GM12873 (cell line): ENCODE data around the gene ZNF3.

Experiments
- CTCF ChIP-seq: IDR thresholded peaks from 2 replicates; pipeline ENCODE4 v1.5.1; 2012; ENCODE audit warnings: low read depth, mild to moderate bottlenecking, moderate library complexity, low read length, control low read depth; ENCODE audit not compliant: insufficient read depth; ENCODE audit errors: missing control alignments

ZNF3 gene

GRCh38 chr7:100098913-100099312 lies 17.4 kb upstream of the ZNF3 start:
- TF ChIP-seq CTCF, result no peak

GRCh38 chr7:100095704-100096103 lies 14.2 kb upstream of the ZNF3 start:
- no peak for TF ChIP-seq CTCF

- no peak for TF ChIP-seq CTCF
Observed at GRCh38 chr7:100095289-100095688, 13.8 kb upstream of the ZNF3 start.

GRCh38 chr7:100093925-100094486 lies 12.5 kb upstream of the ZNF3 start:
- no peak for TF ChIP-seq CTCF

- TF ChIP-seq CTCF, result no peak
Observed at GRCh38 chr7:100093498-100093897, 12.0 kb upstream of the ZNF3 start.

- TF ChIP-seq CTCF, result no peak
Observed at GRCh38 chr7:100093054-100093453, 11.5 kb upstream of the ZNF3 start.

GRCh38 chr7:100091411-100092181 lies 10.1 kb upstream of the ZNF3 start:
- TF ChIP-seq CTCF, result peak; percentile 29
